Left lung (tissue), 10 donors: ENCODE data around the gene PIP5K1B. TPM values are rescaled to one million over a fixed set of nuclear protein-coding genes. Genes with fewer than 3 reads are reported as not detected.
A peak's percentile ranks its signal among the peaks of the same experiment; 100 is the strongest.

Source experiments
- ATAC-seq: fragments of 200-7000 bp; cut with Tn5 transposase; one replicate; pipeline ENCODE4 v1.9.1; 2020; ENCODE audit warnings: moderate library complexity
- DNase-seq, 4 donors: peaks; one replicate each; pipeline ENCODE4 v3.0.0-alpha.2; 2013 to 2020
- H3K27ac ChIP-seq, 2 donors: fragments of 200-600 bp; sonication (generic) in 1 of 2; one replicate each; pipeline versions ENCODE4 v1.5.0 to v1.8.0; 2020 to 2021
- H3K27me3 ChIP-seq, 2 donors: fragments of 200-600 bp; sonication (generic) in 1 of 2; one replicate each; pipeline versions ENCODE4 v1.5.0 to v1.8.0; 2020 to 2021
- H3K36me3 ChIP-seq, 2 donors: fragments of 200-600 bp; sonication (generic) in 1 of 2; one replicate each; pipeline versions ENCODE4 v1.5.0 to v1.8.0; 2020 to 2021
- H3K4me1 ChIP-seq, 2 donors: fragments of 200-600 bp; one replicate each; pipeline ENCODE4 v1.8.0; 2021
- H3K4me3 ChIP-seq, 2 donors: fragments of 200-600 bp; sonication (generic) in 1 of 2; one replicate each; pipeline versions ENCODE4 v1.5.0 to v1.8.0; 2020 to 2021; ENCODE audit warnings: mild to moderate bottlenecking in 1 of 2
- H3K9me3 ChIP-seq, 2 donors: fragments of 200-600 bp; sonication (generic) in 1 of 2; one replicate each; pipeline versions ENCODE4 v1.5.0 to v1.8.0; 2020 to 2021
- intact Hi-C, 2 donors: fragments of 100-400 bp; cut with DNase I; formaldehyde crosslinking; loops; one replicate each; pipeline versions ENCODE4 v1.11.2 to v1.14.2; 2022
- polyA plus RNA-seq, 6 donors: library from polyadenylated mRNA; unstranded; fragments of 120-200 nt; gene quantifications; one replicate each; pipeline ENCODE4 v1.2.1, GENCODE V29; 2013; ENCODE audit not compliant: insufficient read length in 6 of 6
- total RNA-seq, 2 donors: library from RNA; stranded (reverse); fragmentation: NEBNext Ultra II Directional; extraction: Animal tissue kit (Norgen Biotek cat#: 25700); gene quantifications; one replicate each; pipeline ENCODE4 v1.2.1, GENCODE V29; 2021
- TF ChIP-seq, protein P1 (sequence below), 2 donors: fragments of 200-600 bp; sonication (generic) in 1 of 2; IDR thresholded peaks; one replicate each; pipeline versions ENCODE4 v1.5.0 to v1.8.0; 2021; ENCODE audit warnings: antibody characterized with exemption in 2 of 2
- donor health status: DM: no; HTN: yes; CAD: no.
- donor health status: DM: no; HTN: no; CAD: no.

Gene PIP5K1B
- total and polyA plus RNA-seq, 8 donors = 3.1 to 31.0 (median 4.2) TPM

GRCh38 chr9:68738358-68738757, 33.3 kb downstream of the PIP5K1B start:
- intact Hi-C loops = no loop called here
- Histone ChIP-seq H3K36me3 (no peaks in the 10 kb centered on the region), H3K27me3 (no peaks in the 10 kb centered on the region), H3K4me3 (no peak overlapping the region), H3K27ac (no peak overlapping the region), H3K9me3 (no peaks in the 10 kb centered on the region), H3K4me1 (peaks cover 0 to 11% of the 10 kb centered on the region in 2 donors)
- no peak for ATAC-seq
- TF ChIP-seq, protein P1, sequence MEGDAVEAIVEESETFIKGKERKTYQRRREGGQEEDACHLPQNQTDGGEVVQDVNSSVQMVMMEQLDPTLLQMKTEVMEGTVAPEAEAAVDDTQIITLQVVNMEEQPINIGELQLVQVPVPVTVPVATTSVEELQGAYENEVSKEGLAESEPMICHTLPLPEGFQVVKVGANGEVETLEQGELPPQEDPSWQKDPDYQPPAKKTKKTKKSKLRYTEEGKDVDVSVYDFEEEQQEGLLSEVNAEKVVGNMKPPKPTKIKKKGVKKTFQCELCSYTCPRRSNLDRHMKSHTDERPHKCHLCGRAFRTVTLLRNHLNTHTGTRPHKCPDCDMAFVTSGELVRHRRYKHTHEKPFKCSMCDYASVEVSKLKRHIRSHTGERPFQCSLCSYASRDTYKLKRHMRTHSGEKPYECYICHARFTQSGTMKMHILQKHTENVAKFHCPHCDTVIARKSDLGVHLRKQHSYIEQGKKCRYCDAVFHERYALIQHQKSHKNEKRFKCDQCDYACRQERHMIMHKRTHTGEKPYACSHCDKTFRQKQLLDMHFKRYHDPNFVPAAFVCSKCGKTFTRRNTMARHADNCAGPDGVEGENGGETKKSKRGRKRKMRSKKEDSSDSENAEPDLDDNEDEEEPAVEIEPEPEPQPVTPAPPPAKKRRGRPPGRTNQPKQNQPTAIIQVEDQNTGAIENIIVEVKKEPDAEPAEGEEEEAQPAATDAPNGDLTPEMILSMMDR (IDR thresholded peaks at IDR 0.05) = no peak
- no peak for DNase-seq

- no peaks in the 10 kb centered on the region for H3K36me3 ChIP-seq
- H3K27me3 ChIP-seq = no peaks in the 10 kb centered on the region
- H3K27ac ChIP-seq = peak overlapping the region; percentile 26 to 66
- TF ChIP-seq, protein P1 (IDR thresholded peaks at IDR 0.05) = no peak
- no peak overlapping the region for H3K4me3 ChIP-seq
- intact Hi-C loops = no loop called here
- DNase-seq = no peak
- no peaks in the 10 kb centered on the region for H3K9me3 ChIP-seq
- peak; percentile 44 for ATAC-seq
- peaks cover 0 to 11% of the 10 kb centered on the region in 2 donors for H3K4me1 ChIP-seq
These were observed 34.7 kb downstream of the PIP5K1B start for GRCh38 chr9:68739621-68740174.

DNA sequence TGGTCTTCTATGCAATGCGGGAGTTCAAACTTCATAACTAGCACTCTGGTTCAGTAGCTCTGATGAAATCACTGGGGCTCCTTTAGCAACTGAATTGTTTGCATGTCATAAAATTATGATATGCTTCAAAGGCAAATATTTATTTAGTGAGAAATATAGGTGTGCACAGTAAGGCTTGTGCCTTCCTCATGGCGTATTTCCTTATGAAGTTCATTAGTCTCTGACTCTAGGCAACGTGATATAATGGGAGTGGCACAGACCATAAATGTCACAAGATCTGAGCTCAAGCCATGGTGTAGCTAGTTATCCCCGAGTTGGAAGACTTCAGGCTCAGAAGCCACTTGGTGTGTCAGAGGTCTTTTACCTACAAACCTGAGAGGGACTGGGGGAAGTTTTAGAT, 35.5 kb downstream of the PIP5K1B start:
- Histone ChIP-seq H3K27ac (peak overlapping the region; percentile 26 to 66), H3K36me3 (no peaks in the 10 kb centered on the region), H3K4me3 (no peak overlapping the region), H3K9me3 (no peaks in the 10 kb centered on the region), H3K27me3 (no peaks in the 10 kb centered on the region), H3K4me1 (peaks cover 0 to 11% of the 10 kb centered on the region in 2 donors)
- DNase-seq = no peak
- peak; percentile 91 for ATAC-seq
- TF ChIP-seq, protein P1 (IDR thresholded peaks at IDR 0.05) = no peak
- intact Hi-C loops = no loop called here

- ATAC-seq = peak; percentile 72
- peaks cover 0 to 11% of the 10 kb centered on the region in 2 donors for H3K4me1 ChIP-seq
- no peaks in the 10 kb centered on the region for H3K9me3 ChIP-seq
- H3K4me3 ChIP-seq = no peak overlapping the region
- DNase-seq = no peak
- intact Hi-C loops = no loop called here
- no peaks in the 10 kb centered on the region for H3K36me3 ChIP-seq
- no peaks in the 10 kb centered on the region for H3K27me3 ChIP-seq
- TF ChIP-seq, protein P1 (IDR thresholded peaks at IDR 0.05) = no peak
- peak overlapping the region; percentile 5 to 66 for H3K27ac ChIP-seq
These were observed 36.2 kb downstream of the PIP5K1B start for GRCh38 chr9:68741234-68741633.

GRCh38 chr9:68741704-68742332, 36.8 kb downstream of the PIP5K1B start:
- Histone ChIP-seq H3K4me3 (no peak overlapping the region), H3K9me3 (no peaks in the 10 kb centered on the region), H3K27ac (no peak overlapping the region), H3K27me3 (no peaks in the 10 kb centered on the region), H3K4me1 (peaks cover 0 to 11% of the 10 kb centered on the region in 2 donors), H3K36me3 (no peaks in the 10 kb centered on the region)
- intact Hi-C loops = no loop called here
- TF ChIP-seq, protein P1 (IDR thresholded peaks at IDR 0.05) = no peak
- no peak for ATAC-seq
- no peak for DNase-seq
